ENCODE data around the gene TRAF2.
"Not testable (repeated sequence)": the region's sequence is repeated elsewhere in the genome, so short reads cannot be mapped to it uniquely, and the experiment has no call there.

The TRAF2 gene

DNA sequence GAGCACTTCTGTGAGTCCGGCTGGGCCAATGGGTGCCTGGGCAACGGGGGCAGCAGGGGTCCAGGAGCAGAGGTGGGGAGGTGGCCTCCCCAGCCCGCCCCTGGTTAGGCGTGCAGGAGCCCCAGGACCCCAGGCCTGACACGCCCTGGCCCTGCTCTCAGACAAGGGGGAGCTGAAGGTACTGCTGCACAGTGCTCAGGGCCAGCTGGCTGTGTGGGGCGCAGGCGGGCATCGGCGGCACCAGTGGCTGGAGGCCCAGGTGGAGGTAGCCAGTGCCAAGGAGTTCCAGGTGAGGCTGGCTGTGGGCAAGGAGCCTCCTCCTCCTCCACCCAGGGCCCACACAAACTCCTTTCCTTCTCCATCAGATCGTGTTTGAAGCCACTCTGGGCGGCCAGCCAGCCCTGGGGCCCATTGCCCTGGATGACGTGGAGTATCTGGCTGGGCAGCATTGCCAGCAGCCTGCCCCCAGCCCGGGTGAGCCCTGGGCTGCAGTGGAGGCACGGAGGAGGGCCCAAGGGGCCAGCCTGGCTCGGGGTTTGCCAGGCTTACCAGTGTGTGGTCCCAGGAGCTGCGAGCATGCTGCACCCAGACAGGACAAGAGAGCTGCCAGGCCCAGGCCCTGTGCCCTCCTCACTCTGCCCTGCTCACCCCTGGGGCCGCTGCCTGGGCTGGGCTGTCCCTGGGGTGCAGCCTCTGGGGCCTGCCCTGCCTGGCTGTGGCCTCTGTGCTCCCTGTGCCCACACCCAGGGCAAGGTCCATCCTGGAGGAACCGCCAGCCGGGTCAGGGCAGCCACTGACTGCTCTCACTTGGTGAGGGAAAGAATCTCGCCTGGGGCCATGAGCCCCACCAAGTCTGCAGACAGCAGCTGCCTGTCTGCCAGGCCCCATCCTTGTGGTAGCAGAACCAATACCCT lies 27.2 kb upstream of the TRAF2 start:
- DNase-seq: no peak

DNA sequence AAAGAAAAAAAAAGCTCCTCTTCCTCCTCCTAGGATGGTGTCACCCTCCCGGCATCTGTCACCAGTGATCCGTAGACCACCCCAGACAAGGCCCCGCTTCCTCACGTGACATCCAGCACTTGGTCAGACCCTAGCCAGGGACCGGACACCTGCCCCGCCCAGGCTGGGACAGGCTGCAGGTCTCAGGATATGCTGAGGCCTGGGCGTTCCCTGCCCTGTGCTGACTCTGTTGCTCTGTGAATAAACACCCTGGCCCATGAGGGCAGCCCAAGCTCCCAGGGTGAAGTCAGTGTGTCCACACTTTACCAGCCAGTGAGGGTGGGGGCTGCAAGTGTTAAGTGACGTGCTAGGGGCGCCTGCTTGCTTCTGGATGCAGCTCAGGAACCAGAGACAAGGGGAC lies 25.8 kb upstream of the TRAF2 start:
- no peak for DNase-seq

DNA sequence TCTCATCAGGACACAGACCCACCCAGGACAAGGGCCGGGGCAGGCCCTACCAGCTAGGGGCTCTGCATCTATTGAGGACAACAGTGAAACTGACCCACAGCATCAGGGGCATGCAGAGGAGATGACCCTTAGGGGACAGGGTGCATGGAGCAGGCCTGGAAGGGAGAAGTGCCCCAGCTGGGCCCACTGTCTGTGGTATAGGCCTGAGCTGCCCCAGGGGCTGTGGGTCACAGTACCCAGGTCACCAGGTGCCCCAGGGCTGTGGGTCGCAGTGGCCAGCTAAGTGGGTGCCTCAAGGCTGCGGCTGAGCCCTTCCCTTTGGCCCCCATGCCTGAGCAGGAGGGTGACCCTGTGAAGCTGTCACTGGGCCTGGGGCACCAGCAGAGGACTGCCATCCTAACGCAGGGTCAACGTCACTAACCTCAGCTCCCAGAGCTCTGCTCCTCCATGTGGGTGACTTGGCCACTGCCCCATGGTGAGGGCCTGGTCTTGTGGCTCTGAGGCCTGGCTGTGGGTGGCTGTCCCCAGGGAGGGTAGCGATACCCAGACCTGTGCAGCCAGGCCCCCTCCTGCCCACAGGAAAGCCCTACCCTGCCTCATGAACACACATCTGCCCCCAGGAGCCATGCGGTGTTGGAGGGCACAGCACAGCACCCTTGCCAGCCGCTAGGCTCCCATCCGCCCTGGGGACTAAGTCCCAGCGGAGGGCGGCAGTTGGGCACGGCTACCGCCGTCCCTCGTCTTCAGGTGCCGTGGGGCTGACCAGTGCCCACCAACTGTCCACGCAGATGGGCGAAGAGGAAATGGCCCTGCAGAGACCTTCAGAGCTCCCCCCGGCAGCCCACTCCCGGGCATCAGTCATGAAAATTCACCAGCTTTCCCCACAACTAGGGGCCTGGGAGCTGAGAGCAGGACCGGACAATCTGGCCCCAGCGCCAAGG lies 25.1 kb upstream of the TRAF2 start:
- no peak for DNase-seq

DNA sequence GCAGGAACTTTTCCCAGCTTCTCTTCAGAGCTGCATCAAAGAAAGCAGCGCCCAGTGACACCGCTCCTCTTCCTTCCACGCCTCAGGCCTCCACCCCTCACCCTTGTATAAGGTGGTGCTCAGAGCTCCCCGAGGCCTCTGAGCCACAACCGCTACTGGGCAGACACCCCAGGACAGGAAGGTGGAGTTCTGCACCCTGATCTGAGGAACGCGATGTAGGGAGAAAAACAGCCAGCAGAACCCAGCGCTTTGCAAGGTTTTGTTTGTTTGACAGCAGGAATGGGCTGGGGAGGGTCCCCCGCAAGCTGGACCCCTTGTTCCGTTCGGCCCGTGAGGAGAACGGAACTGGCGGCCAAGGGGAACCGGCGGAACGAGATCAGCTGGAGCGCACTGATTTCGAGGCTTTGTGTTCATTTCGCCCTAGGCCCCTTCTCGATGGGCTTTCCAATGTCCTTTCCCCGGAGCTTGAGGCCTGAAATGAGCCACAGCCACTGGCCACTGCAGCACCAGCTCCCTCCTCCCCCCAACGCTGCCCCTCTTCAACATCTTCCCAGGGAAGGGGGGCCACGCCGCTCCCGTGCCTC lies 24.4 kb upstream of the TRAF2 start:
- no peak for DNase-seq

DNA sequence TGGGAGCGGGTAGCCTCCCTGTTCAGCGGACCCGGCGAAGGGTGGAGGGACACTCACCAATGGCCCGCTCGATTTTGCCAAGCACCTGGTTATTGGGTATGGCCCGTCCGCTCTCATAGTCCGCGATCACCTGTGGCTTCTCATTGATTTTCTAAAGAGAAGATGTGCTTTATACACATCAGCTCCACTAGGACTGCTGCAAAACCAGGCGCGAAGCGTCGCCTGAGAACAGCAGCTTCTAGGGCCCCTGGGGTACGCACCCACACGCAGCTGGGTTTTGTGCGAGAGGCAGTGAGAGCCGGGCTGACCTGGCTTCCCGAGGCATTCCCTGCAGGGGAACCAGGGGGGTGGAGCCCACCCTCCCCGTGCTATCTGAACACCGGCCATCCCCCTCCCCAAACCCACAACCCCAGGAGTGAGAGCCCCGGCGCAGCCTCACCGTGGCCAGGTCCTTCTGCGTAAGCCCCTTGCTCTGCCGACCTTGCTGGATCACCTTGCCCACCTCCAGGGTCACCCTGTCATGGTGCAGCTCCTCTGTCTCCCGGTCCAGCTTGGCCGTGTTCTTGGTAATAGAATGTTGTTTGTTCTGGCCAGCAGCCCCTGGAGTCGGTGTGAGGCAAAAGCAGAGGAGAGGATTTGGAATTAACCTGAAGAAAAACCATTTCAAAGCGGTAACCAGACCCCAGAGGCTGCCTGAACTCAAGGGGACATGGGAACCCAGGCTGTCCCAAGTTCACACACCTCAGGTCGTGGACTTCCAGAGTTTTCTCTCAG lies 23.3 kb upstream of the TRAF2 start:
- DNase-seq: no peak

DNA sequence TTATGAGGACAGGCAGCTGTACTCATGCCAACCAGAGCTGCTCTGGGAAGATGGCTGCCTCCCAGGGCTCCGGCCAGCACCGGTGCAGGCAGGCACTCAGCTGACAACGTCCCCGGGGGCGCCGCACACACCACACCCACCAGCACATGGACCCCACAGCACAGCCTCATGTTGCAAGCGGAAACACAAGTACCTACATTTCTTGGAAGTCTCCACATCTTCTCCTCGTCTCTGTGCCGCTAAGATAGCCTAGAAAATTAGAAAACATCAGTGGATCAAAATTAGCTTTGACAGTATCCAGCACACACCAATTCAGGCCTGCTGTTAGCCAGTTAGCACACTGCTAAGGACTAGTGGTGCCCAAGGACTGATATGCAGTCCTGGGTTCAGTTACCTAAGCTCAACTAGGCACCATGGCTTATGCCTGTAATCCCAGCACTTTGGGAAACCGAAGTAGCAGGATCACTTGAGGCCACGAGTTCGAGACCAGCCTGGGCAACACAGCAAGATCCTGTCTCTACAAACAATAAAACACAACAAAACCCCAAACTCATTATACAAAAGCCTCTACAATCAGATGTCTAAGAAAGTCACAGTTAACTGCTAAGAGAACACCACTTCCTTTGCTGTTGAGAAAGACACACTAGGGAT lies 22.6 kb upstream of the TRAF2 start:
- DNase-seq: no peak

DNA sequence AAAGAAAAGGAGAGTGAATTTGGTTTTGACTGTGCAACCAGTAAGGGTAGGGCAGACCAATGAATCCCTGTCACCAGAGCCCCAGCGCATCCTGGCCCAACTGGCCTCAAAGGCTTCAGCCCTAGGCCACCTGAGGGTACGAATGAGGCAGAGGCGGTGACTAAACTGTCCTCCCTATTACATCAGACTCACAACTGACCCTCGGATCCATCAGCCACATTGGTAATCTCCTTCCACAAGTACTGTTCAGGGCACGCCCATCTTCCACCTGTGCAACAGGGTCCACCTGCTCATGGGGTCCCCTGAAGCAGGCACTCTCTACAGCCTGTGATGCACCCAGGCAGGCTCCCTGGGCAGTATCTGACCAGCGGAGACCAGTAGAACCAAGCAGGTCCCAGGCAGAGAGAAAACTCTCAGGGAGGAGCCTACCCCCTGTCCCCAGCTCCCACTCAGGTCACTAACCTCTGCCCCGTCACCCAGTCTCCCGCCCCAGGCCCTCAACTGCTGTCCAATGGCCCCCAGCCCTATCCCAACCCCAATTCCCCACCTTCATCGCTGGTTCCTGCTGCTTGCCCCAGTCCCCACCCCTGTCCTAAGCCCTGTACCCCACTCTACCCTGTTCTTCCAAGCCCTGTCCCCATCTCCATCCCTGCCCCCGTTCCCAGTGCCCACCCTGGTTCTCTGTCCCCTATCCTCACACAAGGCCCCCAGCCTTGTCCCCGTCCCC lies 21.1 kb upstream of the TRAF2 start:
- DNase-seq: no peak

DNA sequence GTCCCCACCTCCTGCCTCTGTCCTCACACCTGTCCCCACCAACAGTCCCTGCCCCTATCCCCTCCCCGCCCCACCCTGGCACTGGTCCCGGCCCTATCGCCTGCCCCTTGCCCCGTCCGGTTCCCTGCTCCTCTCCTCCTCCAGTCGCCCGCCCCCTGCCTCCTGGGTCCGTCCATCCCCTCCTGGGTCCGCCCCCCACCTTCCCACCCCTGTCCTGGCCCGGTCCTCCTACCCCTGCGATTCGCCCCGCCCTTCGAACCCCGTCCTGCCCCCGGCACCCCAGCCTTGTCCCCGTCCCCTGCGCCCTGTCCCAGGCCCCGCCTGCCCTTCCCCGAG lies 20.6 kb upstream of the TRAF2 start:
- DNase-seq: no peak

DNA sequence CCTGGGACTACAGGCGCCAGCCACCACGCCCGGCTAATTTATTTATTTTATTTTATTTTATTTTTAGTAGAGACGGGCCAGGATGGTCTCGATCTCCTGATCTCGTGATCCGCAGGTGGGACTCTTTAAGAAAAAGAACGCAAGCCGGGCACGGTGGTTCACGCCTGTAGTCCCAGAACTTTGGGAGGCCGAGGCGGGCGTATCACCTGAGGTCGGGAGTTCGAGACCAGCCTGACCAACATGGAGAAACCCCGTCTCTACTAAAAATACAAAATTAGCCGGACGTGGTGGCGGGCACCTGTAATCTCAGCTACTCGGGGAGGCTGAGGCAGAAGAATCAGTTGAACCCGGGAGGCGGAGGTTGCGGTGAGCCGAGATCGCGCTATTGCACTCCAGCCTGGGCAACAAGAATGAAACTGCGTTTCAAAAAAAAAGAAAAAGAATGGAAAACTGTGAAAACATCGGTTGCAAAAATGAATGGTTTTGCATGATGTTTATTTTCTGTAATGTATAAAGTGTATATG lies 19.4 kb upstream of the TRAF2 start:
- not testable (repeated sequence) for DNase-seq

DNA sequence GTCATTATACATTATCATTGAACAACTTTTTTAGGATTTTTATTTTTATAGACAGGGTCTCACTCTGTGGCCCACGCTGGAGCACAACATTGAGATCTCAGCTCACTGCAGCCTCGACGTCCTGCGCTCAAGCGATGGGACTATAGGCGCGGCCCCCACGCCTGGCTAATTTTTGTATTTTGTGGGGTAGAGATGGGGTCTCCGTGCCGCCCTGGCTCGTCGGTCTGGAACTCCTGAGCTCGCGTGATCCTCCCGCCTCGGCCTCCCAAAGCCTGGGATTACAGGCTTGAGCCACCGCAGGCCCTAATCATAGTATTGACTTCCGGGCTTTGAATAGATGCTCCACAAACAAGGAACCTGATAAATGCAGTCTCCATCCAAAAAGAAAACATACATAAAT lies 18.8 kb upstream of the TRAF2 start:
- DNase-seq: no peak

DNA sequence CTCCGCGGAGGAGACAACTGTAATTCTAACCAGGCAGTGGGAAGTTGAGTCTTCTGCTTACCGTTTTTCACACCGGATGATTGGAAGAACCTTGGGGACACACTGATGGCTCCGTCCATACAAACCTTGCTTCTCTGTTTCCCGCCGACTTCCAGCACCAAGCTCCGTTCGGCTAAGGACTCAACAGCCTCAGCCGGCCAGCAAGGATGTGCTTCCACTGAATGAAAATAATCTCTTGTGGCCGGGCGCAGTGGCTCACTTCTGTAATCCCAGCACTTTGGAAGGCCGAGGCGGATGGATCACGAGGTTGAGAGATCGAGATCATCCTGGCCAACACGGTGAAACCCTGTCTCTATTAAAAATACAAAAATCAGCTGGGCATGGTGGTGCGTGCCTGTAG lies 18.4 kb upstream of the TRAF2 start:
- no peak for DNase-seq

DNA sequence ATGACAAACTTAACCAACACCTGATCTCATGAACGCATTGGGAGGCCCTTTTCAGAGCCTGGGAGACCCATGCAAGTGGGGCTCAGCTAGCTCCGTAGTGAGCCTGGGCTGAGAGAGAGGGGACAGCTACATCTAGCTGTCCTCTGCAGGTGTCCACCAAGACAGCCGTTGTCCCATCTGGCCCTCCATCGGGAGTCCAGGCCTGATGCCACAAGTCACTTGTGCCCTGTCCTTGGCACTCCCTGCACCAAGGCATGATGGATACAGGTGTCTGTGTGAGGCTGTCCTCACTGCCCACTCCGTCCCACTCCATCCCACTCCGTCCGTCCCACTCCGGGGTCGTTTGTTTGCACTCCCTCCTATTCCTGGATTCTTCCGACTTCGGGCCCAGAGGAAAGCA lies 17.7 kb upstream of the TRAF2 start:
- no peak for DNase-seq

DNA sequence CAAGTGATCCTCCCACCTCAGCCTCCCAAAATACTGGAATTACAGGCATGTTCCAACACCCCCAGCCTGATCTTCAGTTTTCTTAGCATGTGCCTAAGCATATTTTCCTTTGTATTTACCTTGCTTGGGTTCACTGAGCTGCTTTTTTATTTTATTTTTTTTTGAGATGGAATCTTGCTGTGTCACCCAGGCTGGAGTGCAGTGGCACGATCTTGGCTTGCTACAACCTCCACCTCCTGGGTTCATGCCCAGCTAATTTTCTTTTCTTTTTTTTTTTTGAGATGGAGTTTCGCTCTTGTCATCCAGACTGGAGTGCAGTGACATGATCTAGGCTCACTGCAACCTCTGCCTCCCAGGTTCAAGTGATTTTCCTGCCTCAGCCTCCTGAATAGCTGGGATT lies 16.7 kb upstream of the TRAF2 start:
- not testable (repeated sequence) for DNase-seq

DNA sequence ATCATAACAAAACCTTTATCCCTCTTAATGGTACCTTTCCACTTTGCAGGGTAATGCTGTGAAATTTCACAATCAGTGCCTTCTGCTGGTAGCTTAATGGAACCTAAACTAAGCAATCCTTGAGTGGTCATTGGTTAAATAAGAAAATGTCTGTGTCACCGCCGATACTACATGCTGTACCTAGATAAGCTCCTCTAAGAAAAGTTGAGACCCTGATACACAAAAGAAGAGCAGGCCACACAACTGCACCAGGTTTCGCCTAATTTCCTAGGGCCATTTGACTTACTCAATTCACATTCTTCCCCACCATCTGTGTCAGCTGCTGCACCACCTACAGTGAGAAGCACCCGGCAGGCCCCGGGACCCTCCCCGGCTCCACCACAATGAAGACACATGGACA lies 11.2 kb upstream of the TRAF2 start:
- DNase-seq: no peak

DNA sequence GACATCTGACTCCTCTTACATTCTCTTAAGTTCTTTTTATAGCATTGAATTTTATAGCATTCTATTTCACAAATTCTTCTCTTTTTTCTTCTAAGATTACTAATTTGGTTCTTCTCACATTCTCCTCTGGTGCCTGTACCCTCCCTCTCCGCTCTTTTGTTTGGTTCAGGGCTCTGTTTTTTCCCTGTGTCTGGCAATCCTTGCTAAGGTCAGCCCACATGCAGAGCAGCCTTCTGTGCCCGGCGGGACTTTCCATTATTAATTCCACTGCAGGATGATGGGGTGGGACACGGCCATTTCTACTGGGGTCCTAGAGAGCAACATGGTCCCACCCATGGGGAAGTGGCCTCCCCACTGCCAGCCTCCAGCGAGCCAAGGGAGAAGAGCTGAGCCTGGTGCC lies 9.8 kb upstream of the TRAF2 start:
- no peak for DNase-seq

DNA sequence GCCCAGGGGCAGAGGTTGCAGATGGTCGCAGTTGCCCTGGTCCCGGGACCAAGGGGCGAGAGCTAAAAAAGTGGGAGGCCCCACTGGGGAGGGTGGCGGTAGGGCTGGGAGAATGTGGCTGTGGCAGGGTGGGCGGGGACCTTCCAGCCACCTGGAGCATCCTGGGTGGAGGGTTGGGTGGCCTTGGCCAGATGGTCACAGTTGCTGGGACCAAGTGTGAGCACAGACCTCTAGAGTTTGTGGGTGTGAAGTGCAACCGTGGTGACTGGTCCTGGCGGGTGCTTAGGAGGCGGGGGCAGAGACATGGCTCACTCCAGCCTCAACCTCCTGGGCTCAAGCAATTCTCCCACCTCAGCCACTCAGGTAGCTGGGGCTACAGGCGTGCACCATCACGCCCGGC lies 5.7 kb upstream of the TRAF2 start:
- no peak for DNase-seq

DNA sequence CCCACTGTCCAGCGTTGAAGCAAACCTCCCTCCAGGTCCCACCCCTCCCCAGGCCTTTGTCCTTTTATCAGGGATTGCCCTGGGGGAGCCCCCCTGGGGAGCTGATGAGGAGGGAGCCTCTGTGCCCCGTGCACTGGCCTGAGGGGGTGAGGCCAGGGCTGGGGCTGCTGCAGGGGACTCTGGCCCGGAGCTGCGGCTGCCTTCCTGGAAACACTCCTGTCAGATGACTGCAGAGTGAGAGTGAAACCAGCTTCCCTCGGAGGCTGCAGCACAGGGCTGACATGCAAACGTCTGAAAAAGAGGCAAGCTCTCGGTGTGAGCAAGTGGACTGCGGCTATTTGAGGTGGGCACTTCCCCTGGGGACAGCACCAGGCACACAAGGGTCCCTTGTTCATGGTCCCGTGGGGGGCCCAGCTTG lies 4.6 kb upstream of the TRAF2 start:
- no peak for DNase-seq

DNA sequence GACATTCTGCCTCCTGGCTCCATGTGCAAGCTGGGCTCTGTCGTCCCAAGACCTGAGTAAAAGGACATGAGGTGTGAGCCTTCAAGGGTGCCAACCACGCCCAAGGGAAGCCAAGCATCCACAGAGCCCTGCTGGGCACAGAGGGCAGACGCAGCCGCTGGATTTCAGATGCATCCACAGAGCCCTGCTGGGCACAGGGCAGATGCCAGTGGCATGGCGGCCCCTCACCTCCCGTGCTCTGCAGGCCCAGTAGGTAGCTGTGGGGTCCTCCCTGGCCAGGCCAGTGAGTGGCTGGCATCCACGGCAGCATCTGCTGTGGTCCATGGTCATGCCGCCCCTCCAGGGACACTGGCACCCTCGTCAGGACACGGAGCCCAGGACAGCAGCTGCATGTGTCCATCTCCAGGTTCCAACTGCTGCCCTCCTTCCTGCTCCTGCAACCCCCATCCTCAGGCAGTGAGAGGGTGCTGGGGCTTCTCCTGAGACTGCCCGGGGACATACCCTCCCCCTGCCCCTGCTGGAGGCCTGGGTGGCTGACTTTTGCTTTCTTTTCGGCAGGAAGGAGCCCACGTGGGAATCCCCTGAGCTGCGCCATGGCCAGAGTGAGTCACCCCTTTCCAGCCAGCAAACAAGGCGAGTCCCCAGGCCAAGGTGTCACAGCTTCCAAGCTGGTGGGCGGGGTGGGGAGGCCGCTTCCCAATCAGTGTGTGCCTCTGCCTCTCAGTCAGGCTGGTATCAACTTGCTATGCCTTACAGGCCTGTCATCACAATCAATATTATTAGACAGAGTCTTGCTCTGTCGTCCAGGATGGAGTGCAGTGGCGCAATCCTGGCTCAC lies 4.0 kb upstream of the TRAF2 start:
- peak; percentile 81 for DNase-seq

DNA sequence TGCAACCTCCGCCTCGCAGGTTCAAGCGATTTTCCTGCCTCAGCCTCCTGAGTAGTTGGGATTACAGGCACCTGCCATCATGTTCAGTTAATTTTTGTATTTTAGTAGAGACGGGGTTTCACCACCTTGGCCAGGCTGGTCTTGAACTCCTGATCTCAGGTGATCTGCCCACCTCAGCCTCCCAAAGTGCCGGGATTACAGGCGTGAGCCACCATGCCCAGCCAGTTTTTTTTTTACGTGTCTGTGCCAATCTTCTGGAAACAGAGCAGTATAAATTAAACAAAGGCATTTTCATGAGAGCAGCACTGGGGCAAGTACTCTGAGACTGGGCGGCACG lies 3.4 kb upstream of the TRAF2 start:
- DNase-seq: not testable (repeated sequence)

DNA sequence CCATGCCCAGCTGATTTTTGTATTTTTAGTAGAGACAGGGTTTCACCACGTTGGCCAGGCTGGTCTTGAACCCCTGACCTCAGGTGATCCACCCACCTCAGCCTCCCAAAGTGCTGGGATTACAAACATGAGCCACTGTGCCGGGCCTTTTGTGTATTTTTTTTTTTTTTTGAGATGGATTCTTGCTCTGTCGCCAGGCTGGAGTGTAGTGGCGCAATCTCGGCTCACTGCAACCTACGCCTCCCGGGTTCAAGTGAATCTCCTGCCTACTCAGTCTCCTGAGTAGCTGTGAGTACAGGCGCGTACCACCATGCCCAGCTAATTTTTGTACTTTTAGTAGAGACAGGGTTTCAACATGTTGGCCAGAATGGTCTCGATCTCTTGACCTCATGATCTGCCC lies 2.6 kb upstream of the TRAF2 start:
- DNase-seq: not testable (repeated sequence)
